Endothelial cell of umbilical vein (primary cell): ENCODE results near the gene LARGE1. TPM values are rescaled to one million over a fixed set of nuclear protein-coding genes. Genes with fewer than 3 reads are reported as not detected.

ENCODE experiments used
- BruUV-seq: library from RNA; stranded (reverse); fragments of 400-500 nt; replicated peaks from 2 replicates; lab custom pipeline; 2021; lab: Mats Ljungman, UMichigan
- CTCF ChIA-PET: fragments of 300-600, 350-600 bp; sonication (Branson Sonifier 250); formaldehyde crosslinking; loops from one replicate; lab custom pipeline; 2021; ENCODE audit warnings: antibody characterized with exemption, inconsistent platforms; lab: Charles Lee
- POLR2A ChIA-PET: fragments of 300-600, 350-600 bp; sonication (Branson Sonifier 250); formaldehyde crosslinking; loops from one replicate; lab custom pipeline; 2021; ENCODE audit warnings: antibody characterized with exemption, inconsistent platforms; lab: Charles Lee
- DNase-seq: peaks from one replicate; pipeline ENCODE4 v3.0.0-alpha.2; 2011; ENCODE audit warnings: low read depth, low spot score
- FAIRE-seq: peaks from 2 replicates; lab custom pipeline; 2011; peaks lifted over from hg19 to GRCh38; lab: Jason Lieb, UNC
- H2AFZ ChIP-seq: 2 replicates; pipeline ENCODE4 v1.6.0; 2012; ENCODE audit warnings: low read depth, low read length, control low read depth, inconsistent platforms
- H3K27ac ChIP-seq: 2 replicates; pipeline ENCODE4 v1.5.1; 2011; ENCODE audit warnings: low read depth, mild to moderate bottlenecking, control low read depth, low read length, moderate library complexity; ENCODE audit not compliant: insufficient read depth
- H3K27me3 ChIP-seq, 2 experiments: 2 replicates each; pipeline versions ENCODE4 v1.6.0 to v1.6.1; 2011; ENCODE audit warnings: low read length in 2 of 2, mixed read lengths in 1 of 2; ENCODE audit not compliant: control insufficient read depth in 2 of 2, insufficient read depth in 2 of 2
- H3K36me3 ChIP-seq, 2 experiments: 2 replicates in 1 of 2; 3 replicates in 1 of 2; pipeline ENCODE4 v1.5.1; 2011; ENCODE audit warnings: low read length in 2 of 2, mild to moderate bottlenecking in 1 of 2, moderate library complexity in 1 of 2; ENCODE audit not compliant: control insufficient read depth in 2 of 2, insufficient read depth in 2 of 2; ENCODE audit errors: extremely low read depth in 1 of 2
- H3K4me1 ChIP-seq: 3 replicates; pipeline ENCODE4 v1.5.1; 2011; ENCODE audit warnings: mild to moderate bottlenecking, low read length; ENCODE audit not compliant: control insufficient read depth, insufficient read depth; ENCODE audit errors: extremely low read depth
- H3K4me2 ChIP-seq: 2 replicates; pipeline ENCODE4 v1.6.1; 2011; ENCODE audit warnings: low read length, control low read depth, mixed read lengths; ENCODE audit not compliant: insufficient read depth
- H3K4me3 ChIP-seq, 3 experiments: fragments of 200-600 bp in 1 of 3; sonication (generic), shearing (Covaris generic) in 1 of 3; replicated peaks in 1 of 3; 2 replicates each; pipeline ENCODE4 v1.5.1; 2011 to 2016; ENCODE audit warnings: control low read depth in 3 of 3, low read length in 3 of 3, mild to moderate bottlenecking in 2 of 3, inconsistent platforms in 1 of 3, low read depth in 1 of 3, moderate library complexity in 1 of 3; ENCODE audit not compliant: insufficient read depth in 1 of 3
- H3K79me2 ChIP-seq: 2 replicates; pipeline ENCODE4 v1.6.0; 2012; ENCODE audit warnings: low read length, inconsistent platforms; ENCODE audit not compliant: control insufficient read depth, insufficient read depth
- H3K9ac ChIP-seq: replicated peaks from 2 replicates; pipeline ENCODE3; 2011; ENCODE audit warnings: low read length, control low read depth; ENCODE audit not compliant: insufficient read depth; ENCODE audit errors: extremely low read depth
- H3K9me1 ChIP-seq: replicated peaks from 3 replicates; pipeline ENCODE4 v1.6.0; 2011; ENCODE audit warnings: mild to moderate bottlenecking, low read length; ENCODE audit not compliant: control insufficient read depth, insufficient read depth; ENCODE audit errors: extremely low read depth
- H3K9me3 ChIP-seq: replicated peaks from 2 replicates; pipeline ENCODE4 v1.5.1; 2012; ENCODE audit warnings: low read length, inconsistent platforms; ENCODE audit not compliant: control insufficient read depth, insufficient read depth
- H4K20me1 ChIP-seq: replicated peaks from 2 replicates; pipeline ENCODE3; 2011; ENCODE audit warnings: mild to moderate bottlenecking, low read length; ENCODE audit not compliant: control insufficient read depth, insufficient read depth; ENCODE audit errors: extremely low read depth
- EZH2 ChIP-seq: IDR thresholded peaks from 2 replicates; pipeline ENCODE4 v1.6.1; 2012; ENCODE audit warnings: borderline replicate concordance, low read depth, mild to moderate bottlenecking, moderate library complexity, low read length, inconsistent platforms; ENCODE audit not compliant: severe bottlenecking
- FOS ChIP-seq: IDR thresholded peaks from 2 replicates; pipeline ENCODE4 v1.6.1; 2011; ENCODE audit warnings: mild to moderate bottlenecking, low read length, moderate library complexity, borderline replicate concordance; ENCODE audit not compliant: insufficient read depth
- GATA2 ChIP-seq: IDR thresholded peaks from 2 replicates; pipeline ENCODE4 v1.7.0; 2011; ENCODE audit warnings: low read depth, mild to moderate bottlenecking, moderate library complexity, mixed read lengths, low read length; ENCODE audit not compliant: insufficient read length, insufficient read depth
- JUN ChIP-seq: IDR thresholded peaks from 2 replicates; pipeline ENCODE4 v1.6.1; 2011; ENCODE audit warnings: borderline replicate concordance, low read depth; ENCODE audit not compliant: insufficient read length, insufficient read depth
- MYC ChIP-seq: IDR thresholded peaks from one replicate; pipeline ENCODE4 v1.6.1; 2011; ENCODE audit warnings: mild to moderate bottlenecking, low read depth, low read length
- POLR2A ChIP-seq: IDR thresholded peaks from 2 replicates; pipeline ENCODE4 v1.6.1; 2012; ENCODE audit warnings: low read depth, mild to moderate bottlenecking, control low read depth, low read length
- POLR2AphosphoS5 ChIP-seq: IDR thresholded peaks from 2 replicates; pipeline ENCODE4 v1.6.1; 2012; ENCODE audit warnings: low read depth, mild to moderate bottlenecking, control low read depth, low read length, moderate library complexity; ENCODE audit not compliant: insufficient read depth
- dilution Hi-C: fragments of 300-500 bp; cut with MboI; formaldehyde crosslinking; loops from one replicate; pipeline ENCODE4 v1.15.0; 2019; ENCODE audit warnings: low sequenced_read_pairs; ENCODE audit not compliant: extremely low pct_ligation_motif_present
- intact Hi-C: fragments of 100-400 bp; cut with micrococcal nuclease; formaldehyde crosslinking; loops from one replicate; pipeline ENCODE4 v1.10.0; 2022
- polyA plus RNA-seq, 4 experiments: library from polyadenylated mRNA; depleted of rRNA in 3 of 4; stranded (reverse) in 3 of 4; unstranded in 1 of 4; fragments of >200 nt; gene quantifications; 2 replicates each; pipeline versions ENCODE4 v1.2.1 to v1.2.3, GENCODE V29; 2011 to 2012; ENCODE audit warnings: missing spikeins in 1 of 4
- total RNA-seq: library from RNA; stranded (reverse); gene quantifications from 2 replicates; pipeline ENCODE4 v1.2.3, GENCODE V29; 2021
- TF ChIP-seq, protein P1 (sequence below), 2 donors: IDR thresholded peaks; 1 replicate in 1 of 2; 2 replicates in 1 of 2; pipeline ENCODE4 v1.5.1; 2011; ENCODE audit warnings: low read length in 2 of 2, mild to moderate bottlenecking in 2 of 2, moderate library complexity in 2 of 2, control low read depth in 1 of 2, inconsistent platforms in 1 of 2, low read depth in 1 of 2; ENCODE audit not compliant: insufficient read depth in 1 of 2; ENCODE audit errors: extremely low read depth in 1 of 2
- TF ChIP-seq, protein P2 (sequence below): IDR thresholded peaks from 2 replicates; pipeline ENCODE4 v1.6.1; 2011; ENCODE audit not compliant: insufficient read depth, insufficient read length

The LARGE1 gene
- total and polyA plus RNA-seq, 2 donors (not counting 3 experiments of a cell fraction or from before 2014, with no cell fraction given): 0.95 to 4.4 TPM

DNA sequence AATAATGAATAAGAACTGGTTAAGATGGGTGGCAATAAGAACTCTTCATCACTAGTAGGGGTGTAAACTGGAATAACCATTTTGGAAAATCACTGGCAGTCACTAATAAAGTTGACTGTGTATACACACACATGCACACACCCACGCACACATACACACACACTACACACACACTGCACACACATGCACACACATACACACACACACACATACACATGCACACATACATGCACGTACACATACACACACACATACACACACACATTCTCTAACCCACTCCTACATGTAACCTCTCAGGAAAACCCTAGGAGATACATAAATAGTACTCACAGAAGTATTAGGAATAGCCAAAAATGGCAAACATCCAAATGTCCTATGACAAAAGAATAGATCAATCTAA is 455.6 kb downstream of the LARGE1 start:
- FAIRE-seq: no peak
- ChIA-PET CTCF (no interaction called here), POLR2A (no interaction called here)
- no peak for DNase-seq
- Histone ChIP-seq H3K9me3 (peaks cover 8% of the 10 kb centered on the region), H3K4me1 (no peaks in the 10 kb centered on the region), H4K20me1 (no peaks in the 10 kb centered on the region), H3K79me2 (no peaks in the 10 kb centered on the region), H3K4me2 (no peak overlapping the region), H3K9me1 (no peaks in the 10 kb centered on the region), H2AFZ (no peak overlapping the region), H3K27me3 (no peaks in the 10 kb centered on the region), H3K9ac (no peak overlapping the region), H3K27ac (no peak overlapping the region), H3K36me3 (no peaks in the 10 kb centered on the region), H3K4me3 (no peak overlapping the region)
- intact Hi-C loops: no loop called here
- no TSS peak for BruUV-seq
- TF ChIP-seq EZH2: no peak
- no peak for TF ChIP-seq MYC
- TF ChIP-seq FOS: no peak
- no peak for TF ChIP-seq GATA2
- TF ChIP-seq POLR2A: no peak
- TF ChIP-seq, protein P1, sequence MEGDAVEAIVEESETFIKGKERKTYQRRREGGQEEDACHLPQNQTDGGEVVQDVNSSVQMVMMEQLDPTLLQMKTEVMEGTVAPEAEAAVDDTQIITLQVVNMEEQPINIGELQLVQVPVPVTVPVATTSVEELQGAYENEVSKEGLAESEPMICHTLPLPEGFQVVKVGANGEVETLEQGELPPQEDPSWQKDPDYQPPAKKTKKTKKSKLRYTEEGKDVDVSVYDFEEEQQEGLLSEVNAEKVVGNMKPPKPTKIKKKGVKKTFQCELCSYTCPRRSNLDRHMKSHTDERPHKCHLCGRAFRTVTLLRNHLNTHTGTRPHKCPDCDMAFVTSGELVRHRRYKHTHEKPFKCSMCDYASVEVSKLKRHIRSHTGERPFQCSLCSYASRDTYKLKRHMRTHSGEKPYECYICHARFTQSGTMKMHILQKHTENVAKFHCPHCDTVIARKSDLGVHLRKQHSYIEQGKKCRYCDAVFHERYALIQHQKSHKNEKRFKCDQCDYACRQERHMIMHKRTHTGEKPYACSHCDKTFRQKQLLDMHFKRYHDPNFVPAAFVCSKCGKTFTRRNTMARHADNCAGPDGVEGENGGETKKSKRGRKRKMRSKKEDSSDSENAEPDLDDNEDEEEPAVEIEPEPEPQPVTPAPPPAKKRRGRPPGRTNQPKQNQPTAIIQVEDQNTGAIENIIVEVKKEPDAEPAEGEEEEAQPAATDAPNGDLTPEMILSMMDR (IDR thresholded peaks at IDR 0.05; ENCODE audit: extremely low read depth in 1 of 2, insufficient read depth in 1 of 2, low read depth in 1 of 2, low read length in 2 of 2): no peak
- TF ChIP-seq POLR2AphosphoS5: no peak
- TF ChIP-seq, protein P2, sequence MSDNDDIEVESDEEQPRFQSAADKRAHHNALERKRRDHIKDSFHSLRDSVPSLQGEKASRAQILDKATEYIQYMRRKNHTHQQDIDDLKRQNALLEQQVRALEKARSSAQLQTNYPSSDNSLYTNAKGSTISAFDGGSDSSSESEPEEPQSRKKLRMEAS: no peak
- TF ChIP-seq JUN: no peak
- dilution Hi-C loops: no loop called here
